Stimulated activated CD8-positive, alpha-beta memory T cell treated with anti-CD3 and anti-CD28 coated beads, Interleukin-4, amount 100 ng/mL, for 48 hours (primary cell): ENCODE measurements around the gene CNOT4.

Experiments used
- DNase-seq: peaks from one replicate; pipeline ENCODE4 v3.0.0-alpha.2; 2020

CNOT4 gene

DNA sequence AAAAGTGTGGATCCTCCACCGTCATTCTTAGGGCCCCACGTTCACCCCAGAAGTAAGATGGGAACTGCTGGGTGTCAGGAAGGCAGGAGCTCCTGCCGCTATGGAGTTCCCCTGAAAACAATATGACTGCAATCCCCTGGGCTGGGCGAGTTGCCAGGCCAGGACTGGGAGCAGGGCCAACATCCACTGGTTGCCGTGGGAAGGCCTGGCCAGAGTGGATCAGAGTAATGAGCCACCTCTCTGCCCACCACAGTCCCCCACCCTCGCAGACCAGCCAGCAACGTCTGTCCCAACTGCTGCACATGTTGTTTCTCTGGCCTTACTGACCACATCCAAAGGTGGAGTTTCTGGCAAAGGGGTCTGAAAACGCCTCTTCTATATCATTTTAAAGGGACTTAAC is 189.6 kb downstream of the CNOT4 start:
- no peak for DNase-seq

DNA sequence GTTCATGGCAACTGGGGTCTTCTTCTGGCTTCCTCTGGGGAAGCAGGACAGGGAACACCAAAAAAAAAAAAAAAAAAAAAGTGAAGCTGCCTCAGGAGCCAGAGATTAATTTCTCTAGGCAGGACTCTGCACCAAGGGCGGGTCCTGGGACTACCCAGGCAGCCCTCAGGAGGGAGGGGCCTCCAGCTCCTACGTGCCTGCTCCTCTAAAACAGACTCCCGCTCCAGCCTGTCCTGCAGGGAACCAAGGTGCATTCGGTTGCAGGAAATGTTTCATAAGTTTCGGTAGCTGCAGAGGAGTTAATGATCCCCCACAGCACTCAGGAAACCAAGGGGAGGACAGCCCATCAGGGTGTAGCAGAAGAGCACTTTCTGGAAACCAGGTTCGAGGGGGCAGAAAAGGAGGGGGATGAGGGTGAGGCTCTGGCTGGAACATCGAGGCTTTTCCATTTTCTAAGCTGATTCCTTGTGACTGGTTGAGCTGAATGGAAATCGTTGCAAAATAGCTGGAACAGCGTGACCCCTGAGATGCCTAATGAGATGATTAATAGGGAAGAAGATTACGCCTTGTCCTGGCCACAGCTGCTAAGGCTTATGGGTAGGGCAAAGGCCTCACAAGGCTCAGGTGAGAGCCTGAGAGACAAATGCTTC is 192.1 kb downstream of the CNOT4 start:
- no peak for DNase-seq

DNA sequence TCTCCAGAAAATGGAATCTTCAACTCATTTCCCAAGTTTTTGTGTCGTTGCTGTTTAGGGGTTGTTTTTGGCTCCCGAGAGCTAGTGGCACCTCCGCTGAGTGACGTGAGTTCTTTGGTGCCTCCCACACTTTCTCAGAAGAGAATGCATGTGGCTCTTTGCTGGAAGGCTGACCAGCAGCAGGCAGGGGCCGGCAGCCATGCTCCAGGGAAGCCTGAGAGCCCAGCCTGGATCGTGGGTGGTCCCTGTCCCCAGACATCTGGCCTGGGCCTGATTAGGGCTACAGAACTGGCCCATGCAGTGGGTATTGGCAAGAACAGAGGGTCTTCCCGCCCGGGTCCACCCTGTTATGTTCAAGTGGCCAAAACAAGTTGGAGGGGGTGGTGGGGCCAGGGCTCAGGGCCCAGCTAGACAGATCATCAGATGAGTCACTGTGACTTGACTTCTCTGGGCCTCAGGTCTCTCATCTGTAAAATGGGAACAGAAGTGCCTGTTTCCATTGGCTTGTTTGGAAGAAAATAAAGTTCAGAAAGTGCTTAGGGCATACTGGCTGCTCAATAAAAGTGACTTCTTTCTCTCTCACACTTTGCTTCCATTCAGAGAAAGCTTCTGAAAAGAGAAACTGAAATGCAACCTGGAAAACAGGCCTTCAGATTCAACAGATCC is 193.1 kb downstream of the CNOT4 start:
- no peak for DNase-seq

DNA sequence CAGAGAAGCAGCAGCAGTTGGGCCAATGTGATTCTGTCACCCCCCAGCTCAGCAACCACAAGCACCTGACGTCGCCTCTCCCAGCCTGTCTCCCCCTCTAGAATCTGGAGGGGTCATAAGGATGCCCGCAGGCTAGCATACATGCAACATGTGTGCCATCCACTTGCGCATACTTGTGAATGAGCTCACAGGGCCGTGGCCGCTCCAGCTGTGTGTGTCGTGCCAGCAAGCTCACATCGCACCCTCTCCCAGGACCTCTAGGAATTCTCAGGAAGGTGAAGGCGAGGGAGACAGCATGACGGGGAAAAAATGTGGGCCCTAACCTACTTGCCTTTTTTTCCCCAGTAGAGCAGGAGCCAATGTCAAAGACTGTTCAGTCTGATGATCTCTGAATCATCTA is 195.9 kb downstream of the CNOT4 start:
- DNase-seq = no peak
